ENCODE data around the gene ACCS.
A peak's percentile ranks its signal among the peaks of the same experiment; 100 is the strongest.

The ACCS gene, protein sequence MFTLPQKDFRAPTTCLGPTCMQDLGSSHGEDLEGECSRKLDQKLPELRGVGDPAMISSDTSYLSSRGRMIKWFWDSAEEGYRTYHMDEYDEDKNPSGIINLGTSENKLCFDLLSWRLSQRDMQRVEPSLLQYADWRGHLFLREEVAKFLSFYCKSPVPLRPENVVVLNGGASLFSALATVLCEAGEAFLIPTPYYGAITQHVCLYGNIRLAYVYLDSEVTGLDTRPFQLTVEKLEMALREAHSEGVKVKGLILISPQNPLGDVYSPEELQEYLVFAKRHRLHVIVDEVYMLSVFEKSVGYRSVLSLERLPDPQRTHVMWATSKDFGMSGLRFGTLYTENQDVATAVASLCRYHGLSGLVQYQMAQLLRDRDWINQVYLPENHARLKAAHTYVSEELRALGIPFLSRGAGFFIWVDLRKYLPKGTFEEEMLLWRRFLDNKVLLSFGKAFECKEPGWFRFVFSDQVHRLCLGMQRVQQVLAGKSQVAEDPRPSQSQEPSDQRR

DNA sequence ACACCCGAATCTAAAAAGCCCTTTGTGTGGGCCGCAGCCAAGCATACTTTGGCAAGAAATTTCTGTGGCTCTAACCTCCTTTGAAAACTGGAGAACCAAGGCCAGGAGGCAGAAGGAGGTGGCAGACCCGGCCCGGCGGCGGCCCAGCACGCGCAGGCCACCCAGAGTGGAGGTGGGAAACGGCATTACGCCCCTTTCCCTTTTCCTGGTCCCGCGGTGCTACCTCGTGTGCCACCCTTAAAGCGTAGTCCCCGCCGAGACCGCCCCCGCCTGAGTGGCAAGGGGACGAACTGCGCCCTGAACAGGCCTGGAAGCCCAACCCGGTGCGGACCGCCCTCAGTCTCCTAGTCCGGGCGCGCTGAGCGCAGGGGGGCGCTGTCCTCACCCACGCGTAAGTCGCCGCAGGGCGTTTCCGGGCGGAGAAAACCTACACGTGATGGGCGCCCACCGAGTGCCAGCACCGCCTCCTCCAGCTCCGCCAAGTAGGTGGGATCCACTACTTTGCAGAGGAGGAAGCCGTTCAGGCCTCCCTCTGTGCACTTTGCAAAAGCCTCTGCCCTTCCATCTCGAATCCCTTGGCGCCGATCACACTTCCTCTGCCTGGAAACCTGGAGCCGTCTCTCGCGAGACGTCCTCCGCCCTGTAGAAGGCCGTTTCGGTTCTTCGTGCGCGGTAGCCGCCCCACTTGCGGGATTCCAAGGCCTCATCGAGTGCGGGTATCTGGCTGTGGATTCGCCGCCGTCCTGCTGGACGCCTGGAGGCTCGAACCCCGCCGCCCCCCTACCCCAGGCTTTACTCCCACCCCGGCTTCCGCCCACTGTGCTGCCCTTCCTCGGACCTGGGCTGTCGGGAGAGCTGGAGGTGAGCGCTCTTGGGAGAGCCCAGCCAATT lies at the start of gene ACCS:
ACCS (plus strand) TSS at position 430 of the 891 bp plus-strand sequence. CDS start 1,358 bp downstream, outside the sequence.
- Mint-ChIP-seq H3K4me3 (peak within 1 kb of the TSS; percentile 91), H3K9me3 (no peaks in the 10 kb centered on the region), H3K36me3 (peaks cover 3% of the 10 kb centered on the region), H3K27me3 (no peaks in the 10 kb centered on the region), H3K27ac (peak within 1 kb of the TSS; percentile 92), H3K4me1 (peaks cover 29% of the 10 kb centered on the region)

DNA sequence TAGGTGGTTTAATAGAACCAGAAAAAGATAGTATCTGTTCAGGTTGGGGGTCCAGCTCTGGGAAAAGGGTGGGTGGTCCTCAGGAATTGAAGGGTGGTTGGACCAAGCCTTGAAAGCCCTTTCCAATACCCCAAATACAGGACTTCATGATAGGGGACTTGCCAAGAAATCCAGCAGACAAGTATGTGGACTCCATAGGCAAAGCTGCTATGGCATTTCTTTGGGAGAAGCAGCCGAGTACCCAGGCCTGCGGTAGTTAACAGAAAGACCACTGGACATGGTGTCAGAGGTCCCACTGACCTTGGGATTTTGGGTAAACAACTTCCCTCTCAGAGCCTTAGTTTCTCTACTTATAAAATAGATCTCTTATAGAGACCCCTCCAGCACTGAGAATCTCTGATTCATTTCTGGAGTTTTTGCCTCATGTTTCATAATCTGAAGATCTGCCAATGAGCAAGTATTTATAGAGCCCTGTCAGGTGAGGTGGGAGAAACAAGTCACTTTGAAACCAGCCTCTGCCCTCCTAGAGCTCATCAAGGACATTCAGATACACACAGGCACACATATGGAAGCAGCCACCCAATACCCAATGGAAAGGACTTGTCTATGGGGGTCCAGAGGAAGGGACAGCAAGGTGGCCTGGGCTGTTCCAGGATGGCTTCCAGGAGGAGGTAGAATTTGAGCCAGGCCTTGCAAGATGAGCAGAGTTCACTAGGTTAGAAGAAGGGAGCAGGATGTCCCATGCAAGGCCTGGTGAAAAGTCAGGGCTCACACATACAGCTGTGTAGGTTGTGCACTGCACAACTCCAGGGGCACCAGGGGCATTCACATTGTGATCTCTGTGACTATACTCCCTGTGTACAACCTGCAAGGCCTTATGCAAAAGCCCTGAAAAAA lies 49.3 kb upstream of the ACCS start:
- Mint-ChIP-seq H3K4me3 (no peak overlapping the region), H3K27ac (no peak overlapping the region), H3K36me3 (no peaks in the 10 kb centered on the region), H3K4me1 (no peaks in the 10 kb centered on the region), H3K27me3 (peaks cover 1% of the 10 kb centered on the region), H3K9me3 (peaks cover 5% of the 10 kb centered on the region)

DNA sequence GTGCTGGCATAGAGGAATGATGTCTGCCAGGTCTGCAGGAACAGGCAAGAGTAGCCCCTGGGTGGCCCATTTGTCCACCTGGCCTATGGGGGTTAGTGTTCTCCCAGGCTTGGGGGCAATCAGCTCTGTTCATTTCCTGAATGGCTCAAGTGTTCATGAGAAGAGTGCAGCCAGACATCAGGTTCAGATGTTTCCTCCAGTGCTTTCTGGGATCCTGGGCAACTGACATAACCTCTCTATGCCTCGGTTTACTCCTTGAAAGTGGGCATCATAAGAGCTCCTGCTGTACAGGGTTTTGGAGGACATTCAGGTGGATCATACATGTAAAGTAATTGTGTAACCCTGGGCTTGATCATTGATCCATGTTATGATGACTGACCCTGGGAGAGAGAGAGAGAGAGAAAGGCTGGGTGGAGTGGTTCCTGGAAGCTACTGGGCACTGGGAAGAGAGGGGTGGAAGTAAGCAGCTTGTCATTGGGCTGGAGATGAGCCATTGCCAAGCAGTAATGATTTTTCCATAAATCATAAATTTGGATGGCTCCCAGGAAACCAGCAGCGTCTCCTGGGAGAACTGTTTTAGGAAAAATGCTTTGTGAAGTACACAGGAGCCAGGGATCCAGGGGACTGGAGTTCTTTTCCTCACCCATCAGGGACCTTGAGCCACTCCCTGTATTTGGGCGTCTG lies 48.5 kb upstream of the ACCS start:
- Mint-ChIP-seq H3K27ac (no peak overlapping the region), H3K9me3 (peaks cover 7% of the 10 kb centered on the region), H3K4me1 (no peaks in the 10 kb centered on the region)

DNA sequence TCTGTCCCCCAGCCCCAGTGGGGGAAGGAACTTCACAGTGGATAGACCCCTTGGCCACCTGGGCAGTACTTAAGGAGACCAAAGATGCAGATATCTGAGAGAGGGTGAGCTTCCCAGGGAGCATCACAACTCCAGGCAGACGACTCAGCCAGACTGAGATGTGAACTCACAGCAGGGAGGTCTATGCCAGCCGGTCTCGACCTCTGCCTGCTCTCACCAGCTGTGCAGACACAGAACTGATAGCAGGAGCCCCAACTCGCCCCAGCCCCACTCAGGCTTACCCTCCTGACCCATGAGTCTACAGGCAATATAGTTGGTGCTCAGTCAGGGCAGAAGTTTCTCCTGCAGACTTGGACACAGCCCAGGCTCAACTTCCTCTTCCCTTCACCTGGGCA lies 47.9 kb upstream of the ACCS start:
- peaks cover 9% of the 10 kb centered on the region for H3K9me3 Mint-ChIP-seq
- H3K4me1 Mint-ChIP-seq: no peaks in the 10 kb centered on the region
- peaks cover 5% of the 10 kb centered on the region for H3K27me3 Mint-ChIP-seq

More for the DNA sequence above, 48.5 kb upstream of the ACCS start:
- no peak overlapping the region for H3K4me3 Mint-ChIP-seq
- no peaks in the 10 kb centered on the region for H3K36me3 Mint-ChIP-seq
- H3K27me3 Mint-ChIP-seq: peaks cover 4% of the 10 kb centered on the region

DNA sequence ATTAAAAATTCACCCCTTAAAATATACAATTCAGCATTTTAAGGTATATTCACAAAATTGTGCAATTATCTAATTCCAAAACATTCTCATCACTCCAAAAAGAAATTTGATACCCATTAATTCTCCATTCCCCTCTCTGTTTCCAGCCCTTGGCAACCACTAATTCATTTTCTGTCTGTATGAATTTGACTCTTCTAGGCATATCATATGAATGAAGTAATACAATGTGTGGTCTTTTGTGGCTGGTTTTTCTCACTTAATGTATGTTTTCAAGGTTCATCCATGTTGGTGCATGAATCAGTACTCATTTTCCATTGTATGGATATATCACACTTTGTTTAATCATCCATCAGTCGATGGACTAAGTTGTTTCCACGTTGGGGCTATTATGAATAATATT lies 47.2 kb upstream of the ACCS start:
- H3K36me3 Mint-ChIP-seq: peaks cover 2% of the 10 kb centered on the region
- H3K27me3 Mint-ChIP-seq: peaks cover 7% of the 10 kb centered on the region
- no peak overlapping the region for H3K27ac Mint-ChIP-seq
- no peak overlapping the region for H3K4me3 Mint-ChIP-seq
- peaks cover 9% of the 10 kb centered on the region for H3K9me3 Mint-ChIP-seq
- no peaks in the 10 kb centered on the region for H3K4me1 Mint-ChIP-seq

More for the DNA sequence above, 47.9 kb upstream of the ACCS start:
- H3K4me3 Mint-ChIP-seq: no peak overlapping the region
- H3K36me3 Mint-ChIP-seq: no peaks in the 10 kb centered on the region
- H3K27ac Mint-ChIP-seq: no peak overlapping the region

DNA sequence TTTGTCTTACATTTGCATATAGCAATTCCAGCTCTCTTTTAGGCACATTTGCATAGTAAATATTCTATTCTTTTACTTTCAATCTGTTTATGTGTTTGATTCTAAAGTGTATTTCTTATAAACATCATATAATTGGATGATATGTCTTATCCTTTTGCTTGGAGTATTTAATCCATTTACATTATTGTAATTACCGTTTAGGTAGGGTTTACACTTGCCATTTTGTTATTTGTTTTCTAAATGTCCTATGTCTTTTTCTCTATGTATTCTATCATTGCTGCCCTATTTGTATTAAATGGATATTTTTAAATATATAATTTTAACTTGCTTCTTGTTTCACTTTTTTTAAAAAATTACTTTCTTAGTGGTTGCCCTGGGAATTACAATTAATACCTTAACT lies 41.1 kb upstream of the ACCS start:
- H3K9me3 Mint-ChIP-seq: peaks cover 16% of the 10 kb centered on the region
- no peak overlapping the region for H3K4me3 Mint-ChIP-seq
- H3K36me3 Mint-ChIP-seq: peaks cover 2% of the 10 kb centered on the region
- H3K4me1 Mint-ChIP-seq: no peaks in the 10 kb centered on the region
- H3K27ac Mint-ChIP-seq: no peak overlapping the region
- H3K27me3 Mint-ChIP-seq: peaks cover 18% of the 10 kb centered on the region

DNA sequence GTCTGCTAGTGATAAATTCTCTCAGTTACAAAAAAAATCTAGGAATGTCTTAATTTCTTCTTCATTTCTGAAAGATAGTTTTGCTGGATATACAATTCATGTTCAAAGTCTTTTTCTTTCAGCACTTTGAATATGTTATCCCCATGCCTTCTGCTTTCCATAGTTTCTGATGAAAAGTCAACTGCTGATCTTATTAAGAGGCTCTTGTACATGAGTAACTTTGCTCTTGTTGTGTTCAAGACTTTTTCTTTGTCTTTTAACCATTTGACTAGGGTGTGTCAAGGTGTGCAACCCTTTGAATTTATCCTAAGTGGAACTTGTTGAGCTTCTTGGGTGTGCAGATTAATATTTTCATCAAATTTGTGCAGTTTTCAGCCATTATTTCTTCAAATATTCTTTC lies 40.3 kb upstream of the ACCS start:
- no peak overlapping the region for H3K4me3 Mint-ChIP-seq
- H3K27ac Mint-ChIP-seq: no peak overlapping the region
- peaks cover 16% of the 10 kb centered on the region for H3K9me3 Mint-ChIP-seq
- peaks cover 2% of the 10 kb centered on the region for H3K36me3 Mint-ChIP-seq
- no peaks in the 10 kb centered on the region for H3K4me1 Mint-ChIP-seq
- H3K27me3 Mint-ChIP-seq: peaks cover 19% of the 10 kb centered on the region

DNA sequence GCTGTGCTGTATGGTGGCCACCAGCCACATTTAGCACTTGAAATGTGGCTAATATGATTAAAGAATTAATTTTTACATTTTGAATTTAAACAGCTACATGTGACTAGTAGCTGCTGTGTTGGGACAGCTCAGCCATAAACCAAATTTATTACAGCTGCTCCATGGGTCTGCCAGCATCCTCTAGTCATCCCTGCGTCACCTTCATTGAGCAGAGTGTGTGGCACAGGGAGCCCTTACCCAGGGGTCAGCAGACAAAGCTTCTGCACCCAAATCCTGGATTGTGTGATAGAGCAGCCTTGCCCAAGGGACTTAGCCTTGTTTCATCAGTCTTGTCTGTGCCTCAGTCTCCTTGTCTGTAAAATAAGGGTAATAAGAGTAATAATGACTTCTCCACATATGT lies 37.7 kb upstream of the ACCS start:
- no peak overlapping the region for H3K27ac Mint-ChIP-seq
- peaks cover 15% of the 10 kb centered on the region for H3K27me3 Mint-ChIP-seq

DNA sequence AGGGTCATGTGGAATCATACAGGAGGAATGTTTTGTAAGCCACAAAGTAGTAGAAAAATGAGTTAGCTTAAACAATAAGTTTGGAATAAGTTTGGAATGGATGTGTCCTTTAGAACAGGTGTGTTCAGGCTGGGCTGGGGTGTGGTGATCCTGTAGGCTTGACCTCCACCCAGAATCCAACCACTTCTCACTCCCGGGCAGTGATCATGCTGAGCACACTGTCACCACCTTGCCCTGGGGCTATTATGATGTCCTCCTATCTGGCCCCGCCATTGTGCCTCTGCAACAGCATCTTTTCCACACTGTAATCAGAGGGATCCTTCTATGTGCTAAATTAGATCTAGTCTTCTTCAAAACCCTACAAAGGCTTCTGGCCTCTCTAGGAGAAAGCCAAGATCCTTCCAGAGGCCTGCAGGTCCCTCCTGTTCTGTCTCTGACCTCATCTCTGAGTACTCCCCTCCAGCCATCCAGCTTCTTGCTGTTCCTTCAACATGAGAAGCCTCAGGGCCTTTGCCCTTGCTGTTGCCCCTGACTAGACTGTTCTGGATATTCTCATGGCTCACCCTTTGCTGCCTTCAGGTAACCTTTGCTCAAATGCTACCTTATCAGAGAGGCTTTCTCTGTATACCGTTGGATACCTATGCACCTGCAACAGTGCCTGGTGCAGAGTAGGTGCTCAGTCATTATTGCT lies 37.1 kb upstream of the ACCS start:
- H3K27me3 Mint-ChIP-seq: peaks cover 15% of the 10 kb centered on the region
- H3K4me3 Mint-ChIP-seq: no peak overlapping the region
- no peaks in the 10 kb centered on the region for H3K4me1 Mint-ChIP-seq

More for the DNA sequence above, 37.7 kb upstream of the ACCS start:
- peaks cover 7% of the 10 kb centered on the region for H3K9me3 Mint-ChIP-seq
- H3K4me3 Mint-ChIP-seq: no peak overlapping the region
- H3K4me1 Mint-ChIP-seq: no peaks in the 10 kb centered on the region
- H3K36me3 Mint-ChIP-seq: no peaks in the 10 kb centered on the region

DNA sequence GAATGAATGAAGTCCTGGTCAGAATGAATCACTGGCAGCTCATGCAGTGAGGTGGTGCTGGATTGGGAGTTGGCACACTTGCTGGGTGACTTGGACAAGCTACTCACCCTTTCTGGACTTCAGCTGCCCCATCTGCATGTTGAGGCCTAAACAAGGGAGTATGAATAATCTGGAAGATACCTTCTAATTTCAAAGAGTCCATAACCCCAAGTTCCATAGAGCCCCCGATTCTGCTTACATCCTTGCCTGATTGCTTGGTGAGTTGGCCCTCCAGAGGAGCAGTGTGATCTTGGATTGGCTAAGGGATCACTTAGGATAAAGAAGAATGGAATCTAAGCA lies 36.6 kb upstream of the ACCS start:
- H3K4me3 Mint-ChIP-seq: no peak overlapping the region
- no peaks in the 10 kb centered on the region for H3K4me1 Mint-ChIP-seq
- no peak overlapping the region for H3K27ac Mint-ChIP-seq
- H3K36me3 Mint-ChIP-seq: no peaks in the 10 kb centered on the region
- H3K27me3 Mint-ChIP-seq: peaks cover 15% of the 10 kb centered on the region
- H3K9me3 Mint-ChIP-seq: peaks cover 7% of the 10 kb centered on the region

More for the DNA sequence above, 37.1 kb upstream of the ACCS start:
- H3K36me3 Mint-ChIP-seq: no peaks in the 10 kb centered on the region
- peaks cover 7% of the 10 kb centered on the region for H3K9me3 Mint-ChIP-seq
- no peak overlapping the region for H3K27ac Mint-ChIP-seq

DNA sequence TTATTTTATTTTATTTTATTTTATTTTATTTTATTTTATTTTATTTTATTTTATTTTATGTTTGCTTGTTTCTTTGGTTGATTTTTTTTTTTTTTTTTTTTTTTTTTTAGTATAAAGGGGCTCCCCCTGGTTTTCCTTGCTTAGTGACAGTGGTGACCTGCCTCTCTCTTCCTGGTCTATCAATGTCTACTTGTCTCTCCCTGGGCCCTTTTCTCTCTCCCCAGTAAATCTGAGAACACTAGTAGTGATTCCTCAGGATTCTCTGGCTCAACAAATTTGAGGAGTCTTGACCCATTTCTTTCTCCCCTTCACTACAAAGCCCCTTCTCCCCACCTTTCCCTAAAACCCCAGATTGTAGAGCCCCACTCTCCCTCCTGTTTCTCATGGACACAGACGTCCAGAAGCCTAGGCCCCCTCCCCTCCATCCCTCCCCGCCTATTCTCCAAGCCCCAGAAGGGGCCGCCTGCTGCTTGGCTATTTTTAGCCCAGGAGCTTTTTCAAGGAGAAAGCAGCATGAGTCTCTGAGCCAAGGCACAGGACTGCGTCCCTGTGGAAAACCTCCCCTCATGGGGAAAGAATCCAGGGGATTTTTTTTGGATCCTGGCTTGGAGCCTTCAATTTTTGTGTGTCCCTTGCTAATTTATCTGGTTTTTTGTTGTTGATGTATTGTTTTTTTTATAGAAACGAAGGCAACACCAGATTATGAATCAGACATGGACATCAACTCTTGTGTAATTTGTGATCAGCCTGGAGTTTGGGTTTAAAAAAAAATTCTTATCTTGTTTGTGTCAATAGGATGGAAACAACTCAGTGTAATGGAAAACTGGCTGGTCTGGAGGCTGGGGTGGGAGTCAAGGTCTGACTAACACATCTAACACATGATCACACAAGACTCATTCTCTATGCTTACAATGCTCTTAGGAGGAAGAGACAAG lies 35.8 kb upstream of the ACCS start:
- no peak overlapping the region for H3K4me3 Mint-ChIP-seq
- H3K27ac Mint-ChIP-seq: no peak overlapping the region
- peaks cover 15% of the 10 kb centered on the region for H3K27me3 Mint-ChIP-seq
- no peaks in the 10 kb centered on the region for H3K4me1 Mint-ChIP-seq
- H3K36me3 Mint-ChIP-seq: no peaks in the 10 kb centered on the region
- H3K9me3 Mint-ChIP-seq: peaks cover 7% of the 10 kb centered on the region

DNA sequence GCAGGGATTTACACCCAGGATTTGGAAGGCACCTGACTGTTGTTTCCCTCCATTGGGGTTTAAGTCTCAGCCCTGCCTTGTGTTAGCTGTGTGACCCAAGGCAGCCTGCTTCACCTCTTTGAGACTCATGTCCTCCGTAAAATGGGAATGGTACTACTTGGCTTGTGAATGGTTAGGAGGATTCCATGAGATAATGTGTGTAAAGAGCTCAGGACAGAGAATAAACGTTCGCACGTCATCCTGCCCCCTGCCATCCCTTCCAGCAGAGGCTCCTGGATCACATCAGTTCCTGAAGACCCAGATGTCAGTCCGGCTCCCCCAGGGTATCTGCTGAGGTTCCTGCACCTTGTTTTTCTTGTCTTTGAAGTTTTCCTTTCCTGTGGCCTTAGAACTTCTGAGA lies 35.1 kb upstream of the ACCS start:
- Mint-ChIP-seq H3K9me3 (peaks cover 4% of the 10 kb centered on the region), H3K4me1 (no peaks in the 10 kb centered on the region), H3K4me3 (no peak overlapping the region), H3K27me3 (peaks cover 14% of the 10 kb centered on the region), H3K36me3 (no peaks in the 10 kb centered on the region), H3K27ac (no peak overlapping the region)

DNA sequence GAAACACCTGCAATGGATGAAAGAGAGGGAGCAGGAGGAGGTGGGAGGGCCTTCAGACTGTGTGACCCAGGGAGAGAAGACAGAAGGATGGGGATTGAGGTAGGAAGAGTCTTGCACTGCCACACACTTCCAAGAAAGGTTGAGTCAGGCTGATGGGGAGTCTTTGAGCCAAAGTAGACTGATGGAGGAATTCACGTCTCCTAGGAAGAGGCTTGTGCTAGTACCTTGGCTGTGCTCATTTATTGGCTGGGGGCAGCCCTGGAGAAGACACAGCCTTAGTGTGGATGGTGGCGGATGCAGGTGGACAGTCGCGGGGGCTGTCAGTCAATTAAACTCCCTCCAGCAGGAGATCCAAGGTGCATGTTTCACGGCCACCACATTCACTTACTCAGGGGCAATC lies 34.5 kb upstream of the ACCS start:
- H3K4me1 Mint-ChIP-seq: no peaks in the 10 kb centered on the region
- no peak overlapping the region for H3K27ac Mint-ChIP-seq
- no peaks in the 10 kb centered on the region for H3K9me3 Mint-ChIP-seq
- H3K36me3 Mint-ChIP-seq: no peaks in the 10 kb centered on the region
- no peak overlapping the region for H3K4me3 Mint-ChIP-seq
- H3K27me3 Mint-ChIP-seq: peaks cover 10% of the 10 kb centered on the region
